ENCODE data around the gene CMPK2.

Gene CMPK2

GRCh38 chr2:6800553-6800952 is 65.2 kb downstream of the CMPK2 start (continued):
- TF ChIP-seq PRDM6 (tag by site-specific recombination; IDR thresholded peaks at IDR 0.05) = no peak
- TF ChIP-seq MYNN (tag by site-specific recombination; IDR thresholded peaks at IDR 0.05; ENCODE audit: borderline replicate concordance) = no peak
- TF ChIP-seq BCL11B (tag by site-specific recombination; IDR thresholded peaks at IDR 0.05; ENCODE audit: low read depth) = no peak
- TF ChIP-seq ZNF670 (tag by site-specific recombination; IDR thresholded peaks at IDR 0.05; ENCODE audit: low read depth) = no peak
- no peak for TF ChIP-seq ZNF354C (tag by site-specific recombination; IDR thresholded peaks at IDR 0.05; ENCODE audit: borderline replicate concordance, low read depth)
- TF ChIP-seq MEIS1 (CRISPR knock-in tag; IDR thresholded peaks at IDR 0.05; ENCODE audit: borderline replicate concordance) = no peak
- TF ChIP-seq ZNF416 (tag by site-specific recombination; IDR thresholded peaks at IDR 0.05) = no peak
- TF ChIP-seq ZNF23 (tag by site-specific recombination; IDR thresholded peaks at IDR 0.05; ENCODE audit: borderline replicate concordance) = no peak
- no peak for TF ChIP-seq ZBTB48 (tag by site-specific recombination; IDR thresholded peaks at IDR 0.05)

Data from HEK293 (cell line).